Activated naive CD4-positive, alpha-beta T cell treated with anti-CD3 and anti-CD28 coated beads, Interleukin-2, amount 10 ng/mL, durations not matched to agents 7 days and 5 days (primary cell): ENCODE measurements around the gene EHBP1.

Experiments used
- CTCF ChIA-PET: fragments of 350-600 bp; sonication (Branson Sonifier 250); formaldehyde crosslinking; loops from one replicate; lab custom pipeline; 2021; ENCODE audit warnings: antibody characterized with exemption; lab: Charles Lee
- DNase-seq: peaks from one replicate; pipeline ENCODE4 v3.0.0-alpha.2; 2020
- H3K27ac Mint-ChIP-seq: one replicate; pipeline ENCODE4 v1.8.0; 2021; ENCODE audit warnings: mild to moderate bottlenecking, moderate library complexity, mixed read lengths
- H3K27me3 Mint-ChIP-seq: one replicate; pipeline ENCODE4 v1.8.0; 2021; ENCODE audit warnings: mild to moderate bottlenecking, mixed read lengths
- H3K36me3 Mint-ChIP-seq: one replicate; pipeline ENCODE4 v1.8.0; 2021; ENCODE audit warnings: mixed read lengths
- H3K4me1 Mint-ChIP-seq: one replicate; pipeline ENCODE4 v1.8.0; 2021; ENCODE audit warnings: mixed read lengths
- H3K4me3 Mint-ChIP-seq: one replicate; pipeline ENCODE4 v1.8.0; 2021; ENCODE audit warnings: mild to moderate bottlenecking, moderate library complexity, mixed read lengths
- H3K9me3 Mint-ChIP-seq: one replicate; pipeline ENCODE4 v1.8.0; 2021; ENCODE audit warnings: mixed read lengths

EHBP1 gene

GRCh38 chr2:62904344-62904743 is 198.8 kb downstream of the EHBP1 start:
- Mint-ChIP-seq H3K4me1 (no peaks in the 10 kb centered on the region), H3K9me3 (no peaks in the 10 kb centered on the region), H3K27me3 (no peaks in the 10 kb centered on the region), H3K4me3 (no peak overlapping the region), H3K36me3 (no peaks in the 10 kb centered on the region), H3K27ac (no peak overlapping the region)
- CTCF ChIA-PET: no interaction called here
- DNase-seq: no peak

GRCh38 chr2:62908145-62908544 is 202.6 kb downstream of the EHBP1 start:
- no peaks in the 10 kb centered on the region for H3K4me1 Mint-ChIP-seq
- no peaks in the 10 kb centered on the region for H3K9me3 Mint-ChIP-seq
- no peaks in the 10 kb centered on the region for H3K36me3 Mint-ChIP-seq
- no peak overlapping the region for H3K4me3 Mint-ChIP-seq
- no peak overlapping the region for H3K27ac Mint-ChIP-seq
- no peak for DNase-seq
- CTCF ChIA-PET: no interaction called here
- H3K27me3 Mint-ChIP-seq: no peaks in the 10 kb centered on the region

GRCh38 chr2:62913311-62913710 is 207.8 kb downstream of the EHBP1 start:
- no peaks in the 10 kb centered on the region for H3K36me3 Mint-ChIP-seq
- CTCF ChIA-PET: no interaction called here
- no peak overlapping the region for H3K4me3 Mint-ChIP-seq
- no peaks in the 10 kb centered on the region for H3K27me3 Mint-ChIP-seq
- no peak overlapping the region for H3K27ac Mint-ChIP-seq
- no peaks in the 10 kb centered on the region for H3K4me1 Mint-ChIP-seq
- no peak for DNase-seq
- H3K9me3 Mint-ChIP-seq: no peaks in the 10 kb centered on the region

- H3K27me3 Mint-ChIP-seq: no peaks in the 10 kb centered on the region
- no peak overlapping the region for H3K4me3 Mint-ChIP-seq
- no peak for DNase-seq
- H3K4me1 Mint-ChIP-seq: no peaks in the 10 kb centered on the region
- peaks cover 3% of the 10 kb centered on the region for H3K36me3 Mint-ChIP-seq
- H3K9me3 Mint-ChIP-seq: peaks cover 13% of the 10 kb centered on the region
- H3K27ac Mint-ChIP-seq: no peak overlapping the region
- CTCF ChIA-PET: no interaction called here
Observed at GRCh38 chr2:62919041-62919440, 213.5 kb downstream of the EHBP1 start.

GRCh38 chr2:62920070-62920469 is 214.6 kb downstream of the EHBP1 start:
- DNase-seq: no peak
- H3K4me1 Mint-ChIP-seq: no peaks in the 10 kb centered on the region
- peaks cover 19% of the 10 kb centered on the region for H3K9me3 Mint-ChIP-seq
- CTCF ChIA-PET: no interaction called here
- H3K27me3 Mint-ChIP-seq: no peaks in the 10 kb centered on the region
- H3K27ac Mint-ChIP-seq: no peak overlapping the region
- no peak overlapping the region for H3K4me3 Mint-ChIP-seq
- peaks cover 4% of the 10 kb centered on the region for H3K36me3 Mint-ChIP-seq

- Mint-ChIP-seq H3K4me3 (no peak overlapping the region), H3K27me3 (no peaks in the 10 kb centered on the region), H3K9me3 (peaks cover 19% of the 10 kb centered on the region), H3K36me3 (peaks cover 4% of the 10 kb centered on the region), H3K27ac (no peak overlapping the region), H3K4me1 (no peaks in the 10 kb centered on the region)
- DNase-seq: no peak
- CTCF ChIA-PET: no interaction called here
Observed at GRCh38 chr2:62923242-62923641, 217.7 kb downstream of the EHBP1 start.

GRCh38 chr2:62923881-62924280 is 218.4 kb downstream of the EHBP1 start:
- no peak overlapping the region for H3K4me3 Mint-ChIP-seq
- no peak for DNase-seq

GRCh38 chr2:62928015-62928414 is 222.5 kb downstream of the EHBP1 start:
- H3K9me3 Mint-ChIP-seq: peaks cover 9% of the 10 kb centered on the region

More at GRCh38 chr2:62923881-62924280, 218.4 kb downstream of the EHBP1 start:
- H3K27me3 Mint-ChIP-seq: no peaks in the 10 kb centered on the region
- no peak overlapping the region for H3K27ac Mint-ChIP-seq
- H3K9me3 Mint-ChIP-seq: peaks cover 19% of the 10 kb centered on the region
- H3K4me1 Mint-ChIP-seq: no peaks in the 10 kb centered on the region
- CTCF ChIA-PET: no interaction called here
- peaks cover 4% of the 10 kb centered on the region for H3K36me3 Mint-ChIP-seq

GRCh38 chr2:62931536-62931935 is 226.0 kb downstream of the EHBP1 start:
- Mint-ChIP-seq H3K4me3 (no peak overlapping the region), H3K36me3 (no peaks in the 10 kb centered on the region), H3K4me1 (no peaks in the 10 kb centered on the region), H3K27ac (no peak overlapping the region), H3K27me3 (no peaks in the 10 kb centered on the region), H3K9me3 (no peaks in the 10 kb centered on the region)
- CTCF ChIA-PET: no interaction called here
- DNase-seq: no peak

More at GRCh38 chr2:62928015-62928414, 222.5 kb downstream of the EHBP1 start:
- no peaks in the 10 kb centered on the region for H3K4me1 Mint-ChIP-seq
- no peaks in the 10 kb centered on the region for H3K27me3 Mint-ChIP-seq
- no peak overlapping the region for H3K27ac Mint-ChIP-seq
- no peak overlapping the region for H3K4me3 Mint-ChIP-seq
- no peak for DNase-seq
- H3K36me3 Mint-ChIP-seq: peaks cover 3% of the 10 kb centered on the region
- CTCF ChIA-PET: no interaction called here

GRCh38 chr2:62933398-62933917 is 227.9 kb downstream of the EHBP1 start:
- Mint-ChIP-seq H3K27ac (no peak overlapping the region), H3K4me1 (no peaks in the 10 kb centered on the region), H3K9me3 (no peaks in the 10 kb centered on the region), H3K36me3 (no peaks in the 10 kb centered on the region), H3K27me3 (no peaks in the 10 kb centered on the region), H3K4me3 (no peak overlapping the region)
- no peak for DNase-seq
- CTCF ChIA-PET: no interaction called here

- no peak for DNase-seq
- Mint-ChIP-seq H3K4me3 (no peak overlapping the region), H3K4me1 (no peaks in the 10 kb centered on the region), H3K27ac (no peak overlapping the region), H3K36me3 (no peaks in the 10 kb centered on the region), H3K9me3 (no peaks in the 10 kb centered on the region), H3K27me3 (no peaks in the 10 kb centered on the region)
- CTCF ChIA-PET: no interaction called here
Observed at GRCh38 chr2:62934517-62934916, 229.0 kb downstream of the EHBP1 start.

- Mint-ChIP-seq H3K27me3 (no peaks in the 10 kb centered on the region), H3K9me3 (no peaks in the 10 kb centered on the region), H3K27ac (no peak overlapping the region), H3K4me1 (no peaks in the 10 kb centered on the region), H3K4me3 (no peak overlapping the region), H3K36me3 (no peaks in the 10 kb centered on the region)
- CTCF ChIA-PET: no interaction called here
- no peak for DNase-seq
Observed at GRCh38 chr2:62938126-62938525, 232.6 kb downstream of the EHBP1 start.

GRCh38 chr2:62939735-62940491 is 234.4 kb downstream of the EHBP1 start:
- Mint-ChIP-seq H3K36me3 (no peaks in the 10 kb centered on the region), H3K27ac (no peak overlapping the region), H3K4me3 (no peak overlapping the region), H3K9me3 (no peaks in the 10 kb centered on the region), H3K27me3 (no peaks in the 10 kb centered on the region), H3K4me1 (no peaks in the 10 kb centered on the region)
- DNase-seq: no peak
- CTCF ChIA-PET: no interaction called here

- no peak overlapping the region for H3K27ac Mint-ChIP-seq
- no peaks in the 10 kb centered on the region for H3K4me1 Mint-ChIP-seq
- no peaks in the 10 kb centered on the region for H3K9me3 Mint-ChIP-seq
- no peaks in the 10 kb centered on the region for H3K27me3 Mint-ChIP-seq
- no peak for DNase-seq
- H3K36me3 Mint-ChIP-seq: no peaks in the 10 kb centered on the region
- no peak overlapping the region for H3K4me3 Mint-ChIP-seq
- CTCF ChIA-PET: no interaction called here
Observed at GRCh38 chr2:62940697-62941096, 235.2 kb downstream of the EHBP1 start.

- H3K27me3 Mint-ChIP-seq: no peaks in the 10 kb centered on the region
- no peaks in the 10 kb centered on the region for H3K9me3 Mint-ChIP-seq
- H3K36me3 Mint-ChIP-seq: no peaks in the 10 kb centered on the region
- H3K4me1 Mint-ChIP-seq: no peaks in the 10 kb centered on the region
- H3K4me3 Mint-ChIP-seq: no peak overlapping the region
- no peak overlapping the region for H3K27ac Mint-ChIP-seq
- DNase-seq: no peak
- CTCF ChIA-PET: no interaction called here
Observed at GRCh38 chr2:62941413-62941812, 235.9 kb downstream of the EHBP1 start.
